ENCODE measurements around the gene MLLT10.
"Not testable (repeated sequence)": the region's sequence is repeated elsewhere in the genome, so short reads cannot be mapped to it uniquely, and the experiment has no call there.

MLLT10 gene

DNA sequence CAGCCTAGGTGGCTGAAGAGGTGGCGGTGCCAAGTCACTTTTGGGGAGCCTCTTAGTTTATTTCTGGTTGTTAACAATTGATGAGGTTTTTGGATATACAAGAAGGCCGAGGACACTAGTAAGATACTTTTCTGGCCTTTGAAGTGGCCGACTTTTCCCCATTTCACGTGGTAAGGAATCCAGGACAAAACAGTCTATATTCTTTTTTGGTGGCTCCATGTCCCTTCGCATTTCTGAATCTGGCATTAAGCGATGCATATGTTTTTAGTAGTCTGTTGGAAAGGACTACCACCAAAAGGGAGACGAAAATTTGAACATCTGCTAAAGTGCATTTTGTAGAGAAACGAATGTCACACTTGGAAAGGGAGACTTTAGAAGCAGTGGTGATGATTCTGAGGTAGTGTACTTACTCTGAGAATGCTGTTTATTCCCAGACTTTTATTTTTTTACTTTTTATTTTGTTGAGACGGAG lies 1.5 kb downstream of the MLLT10 start:
- ATAC-seq (ENCODE audit: low read depth) (no peak), DNase-seq (ENCODE audit: low spot score) (no peak)
- peak overlapping the region; percentile 90 for H3K27ac ChIP-seq (ENCODE audit: poor library complexity, severe bottlenecking)
- H3K4me3 ChIP-seq (ENCODE audit: severe bottlenecking), result peak overlapping the region; percentile 48
- TF ChIP-seq, protein P1, sequence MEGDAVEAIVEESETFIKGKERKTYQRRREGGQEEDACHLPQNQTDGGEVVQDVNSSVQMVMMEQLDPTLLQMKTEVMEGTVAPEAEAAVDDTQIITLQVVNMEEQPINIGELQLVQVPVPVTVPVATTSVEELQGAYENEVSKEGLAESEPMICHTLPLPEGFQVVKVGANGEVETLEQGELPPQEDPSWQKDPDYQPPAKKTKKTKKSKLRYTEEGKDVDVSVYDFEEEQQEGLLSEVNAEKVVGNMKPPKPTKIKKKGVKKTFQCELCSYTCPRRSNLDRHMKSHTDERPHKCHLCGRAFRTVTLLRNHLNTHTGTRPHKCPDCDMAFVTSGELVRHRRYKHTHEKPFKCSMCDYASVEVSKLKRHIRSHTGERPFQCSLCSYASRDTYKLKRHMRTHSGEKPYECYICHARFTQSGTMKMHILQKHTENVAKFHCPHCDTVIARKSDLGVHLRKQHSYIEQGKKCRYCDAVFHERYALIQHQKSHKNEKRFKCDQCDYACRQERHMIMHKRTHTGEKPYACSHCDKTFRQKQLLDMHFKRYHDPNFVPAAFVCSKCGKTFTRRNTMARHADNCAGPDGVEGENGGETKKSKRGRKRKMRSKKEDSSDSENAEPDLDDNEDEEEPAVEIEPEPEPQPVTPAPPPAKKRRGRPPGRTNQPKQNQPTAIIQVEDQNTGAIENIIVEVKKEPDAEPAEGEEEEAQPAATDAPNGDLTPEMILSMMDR (IDR thresholded peaks at IDR 0.05; ENCODE audit: poor library complexity, severe bottlenecking), result no peak
- H3K9me3 ChIP-seq (ENCODE audit: severe bottlenecking), result no peaks in the 10 kb centered on the region
- peaks cover 42% of the 10 kb centered on the region for H3K36me3 ChIP-seq (ENCODE audit: low read depth)
- peaks cover 23% of the 10 kb centered on the region for H3K4me1 ChIP-seq (ENCODE audit: insufficient read depth, poor library complexity, severe bottlenecking)
- no peaks in the 10 kb centered on the region for H3K27me3 ChIP-seq (ENCODE audit: insufficient read depth, poor library complexity, severe bottlenecking)

DNA sequence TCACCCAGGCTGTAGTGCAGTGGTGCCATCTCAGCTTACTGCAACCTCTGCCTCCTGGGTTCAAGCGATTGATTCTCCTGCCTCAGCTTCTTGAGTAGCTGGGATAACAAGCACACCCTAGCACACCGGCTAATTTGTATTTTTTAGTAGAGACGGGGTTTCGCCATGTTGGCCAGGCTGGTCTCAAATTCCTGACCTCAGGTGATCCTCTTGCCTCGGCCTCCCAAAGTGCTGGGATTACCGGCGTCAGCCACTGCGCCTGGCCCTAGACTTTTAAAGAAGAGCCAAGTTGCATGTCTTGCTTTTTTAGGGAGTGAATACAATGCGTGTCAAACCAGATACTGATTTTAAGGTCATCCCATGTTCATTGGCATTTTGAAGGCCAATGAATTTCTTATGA lies 1.9 kb downstream of the MLLT10 start:
- Histone ChIP-seq H3K4me1 (ENCODE audit: insufficient read depth, poor library complexity, severe bottlenecking) (peaks cover 19% of the 10 kb centered on the region), H3K27ac (ENCODE audit: poor library complexity, severe bottlenecking) (peak overlapping the region; percentile 90), H3K36me3 (ENCODE audit: low read depth) (peaks cover 47% of the 10 kb centered on the region)
- not testable (repeated sequence) for ATAC-seq (ENCODE audit: low read depth); H3K9me3 ChIP-seq (ENCODE audit: severe bottlenecking); H3K27me3 ChIP-seq (ENCODE audit: insufficient read depth, poor library complexity, severe bottlenecking); DNase-seq (ENCODE audit: low spot score); H3K4me3 ChIP-seq (ENCODE audit: severe bottlenecking)

DNA sequence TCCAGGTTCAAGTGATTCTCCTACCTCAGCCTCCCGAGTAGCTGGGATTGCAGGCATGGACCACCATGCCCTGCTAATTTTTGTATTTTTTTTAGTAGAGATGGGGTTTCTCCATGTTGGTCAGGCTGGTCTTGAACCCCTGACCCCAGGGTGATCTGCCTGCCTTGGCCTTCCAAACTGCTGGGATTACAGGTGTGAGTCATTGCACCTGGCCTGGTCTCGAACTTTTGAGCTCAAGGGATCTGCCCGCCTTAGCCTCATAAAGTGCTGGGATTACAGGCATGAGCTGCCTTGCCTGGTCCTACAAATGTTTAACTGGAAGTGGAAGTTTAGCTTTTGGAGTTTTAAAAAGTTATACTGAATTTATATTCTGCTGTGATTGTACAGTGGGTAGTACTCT lies 2.8 kb downstream of the MLLT10 start:
- DNase-seq (ENCODE audit: low spot score), result no peak
- H3K36me3 ChIP-seq (ENCODE audit: low read depth), result peaks cover 56% of the 10 kb centered on the region
- TF ChIP-seq, protein P1 (IDR thresholded peaks at IDR 0.05; ENCODE audit: poor library complexity, severe bottlenecking), result no peak
- H3K4me1 ChIP-seq (ENCODE audit: insufficient read depth, poor library complexity, severe bottlenecking), result peaks cover 10% of the 10 kb centered on the region
- H3K27ac ChIP-seq (ENCODE audit: poor library complexity, severe bottlenecking), result no peak overlapping the region
- no peaks in the 10 kb centered on the region for H3K27me3 ChIP-seq (ENCODE audit: insufficient read depth, poor library complexity, severe bottlenecking)
- ATAC-seq (ENCODE audit: low read depth), result no peak
- no peak overlapping the region for H3K4me3 ChIP-seq (ENCODE audit: severe bottlenecking)
- H3K9me3 ChIP-seq (ENCODE audit: severe bottlenecking), result no peaks in the 10 kb centered on the region

DNA sequence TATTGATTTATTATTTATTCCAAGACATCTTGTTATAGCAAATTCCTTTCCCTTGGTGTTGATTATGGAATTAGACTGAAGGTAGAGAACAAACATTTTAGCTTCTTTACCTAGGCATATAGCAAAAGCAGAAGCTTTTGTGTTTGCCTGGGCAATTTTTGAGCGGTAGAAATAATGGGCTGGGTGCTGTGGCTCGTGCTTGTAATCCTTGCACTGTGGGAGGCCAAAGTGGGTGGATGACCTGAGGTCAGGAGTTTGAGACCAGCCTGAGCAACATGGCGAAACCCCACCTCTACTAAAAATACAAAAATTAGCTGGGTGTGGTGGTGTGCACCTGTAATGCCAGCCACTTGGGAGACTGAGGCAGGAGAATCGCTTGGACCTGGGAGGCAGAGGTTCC lies 6.7 kb downstream of the MLLT10 start:
- H3K27me3 ChIP-seq (ENCODE audit: insufficient read depth, poor library complexity, severe bottlenecking); ATAC-seq (ENCODE audit: low read depth); H3K27ac ChIP-seq (ENCODE audit: poor library complexity, severe bottlenecking); H3K4me1 ChIP-seq (ENCODE audit: insufficient read depth, poor library complexity, severe bottlenecking); H3K9me3 ChIP-seq (ENCODE audit: severe bottlenecking); H3K4me3 ChIP-seq (ENCODE audit: severe bottlenecking); DNase-seq (ENCODE audit: low spot score): not testable (repeated sequence)
- H3K36me3 ChIP-seq (ENCODE audit: low read depth), result peaks cover 91% of the 10 kb centered on the region

DNA sequence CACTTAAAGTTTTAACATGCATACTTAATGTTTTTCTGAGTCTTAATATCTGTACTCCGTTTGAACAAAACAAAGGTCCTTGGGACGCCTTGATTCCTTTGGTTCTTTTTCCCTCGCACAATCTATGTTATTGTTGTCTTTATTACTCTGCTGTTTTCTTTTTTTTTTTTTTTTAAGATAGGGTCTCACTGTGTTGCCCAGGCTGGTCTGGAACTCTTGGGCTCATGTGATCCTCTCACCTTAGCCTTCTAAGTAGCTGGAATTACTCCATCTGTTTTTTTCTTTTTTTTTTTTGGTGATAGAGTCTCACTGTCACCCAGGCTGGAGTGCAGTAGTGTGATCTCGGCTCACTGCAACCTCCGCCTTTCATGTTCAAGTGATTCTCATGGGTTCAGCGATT lies 13.2 kb downstream of the MLLT10 start:
- DNase-seq (ENCODE audit: low spot score) (no peak), ATAC-seq (ENCODE audit: low read depth) (no peak)
- H3K27me3 ChIP-seq (ENCODE audit: insufficient read depth, poor library complexity, severe bottlenecking), result no peaks in the 10 kb centered on the region
- no peak overlapping the region for H3K27ac ChIP-seq (ENCODE audit: poor library complexity, severe bottlenecking)
- no peak overlapping the region for H3K4me3 ChIP-seq (ENCODE audit: severe bottlenecking)
- no peaks in the 10 kb centered on the region for H3K9me3 ChIP-seq (ENCODE audit: severe bottlenecking)
- TF ChIP-seq, protein P1 (IDR thresholded peaks at IDR 0.05; ENCODE audit: poor library complexity, severe bottlenecking), result no peak
- H3K36me3 ChIP-seq (ENCODE audit: low read depth), result peaks cover 83% of the 10 kb centered on the region
- H3K4me1 ChIP-seq (ENCODE audit: insufficient read depth, poor library complexity, severe bottlenecking), result no peaks in the 10 kb centered on the region

DNA sequence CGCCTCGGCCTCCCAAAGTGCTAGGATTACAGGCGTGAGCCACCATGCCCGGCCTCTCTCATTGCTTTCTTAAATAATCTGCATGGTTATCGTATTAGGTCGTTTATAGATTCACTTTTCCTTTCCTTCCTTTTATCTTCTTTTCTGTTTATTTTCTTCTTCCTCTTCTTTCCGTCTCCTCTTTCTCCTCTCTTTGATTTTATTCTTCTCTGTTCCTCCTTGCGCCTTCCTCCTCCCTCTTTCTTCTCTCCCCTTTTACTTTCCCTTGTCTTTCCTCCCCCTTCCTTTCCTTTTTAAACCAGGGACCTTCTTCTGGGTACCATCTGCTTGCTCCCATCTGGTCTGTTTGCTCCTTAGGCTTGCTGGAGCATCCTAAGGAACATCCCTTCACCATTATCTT lies 18.6 kb downstream of the MLLT10 start:
- H3K36me3 ChIP-seq (ENCODE audit: low read depth), result peaks cover 79% of the 10 kb centered on the region
- DNase-seq (ENCODE audit: low spot score), result no peak
- no peaks in the 10 kb centered on the region for H3K9me3 ChIP-seq (ENCODE audit: severe bottlenecking)
- TF ChIP-seq, protein P1 (IDR thresholded peaks at IDR 0.05; ENCODE audit: poor library complexity, severe bottlenecking), result no peak
- no peak overlapping the region for H3K27ac ChIP-seq (ENCODE audit: poor library complexity, severe bottlenecking)
- no peak overlapping the region for H3K4me3 ChIP-seq (ENCODE audit: severe bottlenecking)
- ATAC-seq (ENCODE audit: low read depth), result no peak
- H3K4me1 ChIP-seq (ENCODE audit: insufficient read depth, poor library complexity, severe bottlenecking), result peaks cover 10% of the 10 kb centered on the region
- no peaks in the 10 kb centered on the region for H3K27me3 ChIP-seq (ENCODE audit: insufficient read depth, poor library complexity, severe bottlenecking)

Measured in RWPE2 (cell line).